Mesendoderm (in vitro differentiated cells): ENCODE data around the gene TUBGCP6.

Experiments
- DNase-seq: peaks from one replicate; pipeline ENCODE4 v3.0.0; 2013
- H2AK5ac ChIP-seq: 2 replicates; pipeline ENCODE4 v1.6.1; 2013; ENCODE audit warnings: low read length, inconsistent platforms
- H2BK120ac ChIP-seq: 2 replicates; pipeline ENCODE4 v1.6.1; 2013; ENCODE audit warnings: low read depth, mild to moderate bottlenecking, low read length, moderate library complexity, mixed read lengths
- H2BK15ac ChIP-seq: replicated peaks from 2 replicates; pipeline ENCODE4 v1.6.1; 2013; ENCODE audit warnings: low read depth, mild to moderate bottlenecking, moderate library complexity
- H2BK5ac ChIP-seq: 2 replicates; pipeline ENCODE4 v1.6.1; 2013; ENCODE audit warnings: low read length, inconsistent platforms
- H3K18ac ChIP-seq: 2 replicates; pipeline ENCODE4 v1.6.1; 2013; ENCODE audit warnings: mild to moderate bottlenecking, low read length, mixed read lengths
- H3K23ac ChIP-seq: one replicate; pipeline ENCODE4 v1.6.1; 2013; ENCODE audit warnings: low read length
- H3K27ac ChIP-seq: 2 replicates; pipeline ENCODE4 v1.5.1; 2013; ENCODE audit warnings: low read depth, mild to moderate bottlenecking, inconsistent platforms, low read length, moderate library complexity
- H3K27me3 ChIP-seq: 2 replicates; pipeline ENCODE4 v1.6.1; 2013; ENCODE audit warnings: low read length, control low read depth, mild to moderate bottlenecking, inconsistent platforms; ENCODE audit not compliant: insufficient read depth, poor library complexity
- H3K36me3 ChIP-seq: 2 replicates; pipeline ENCODE4 v1.6.1; 2013; ENCODE audit warnings: low read length, inconsistent platforms; ENCODE audit not compliant: control insufficient read depth, insufficient read depth
- H3K4ac ChIP-seq: one replicate; pipeline ENCODE4 v1.6.1; 2013; ENCODE audit warnings: low read depth, mild to moderate bottlenecking, low read length, moderate library complexity
- H3K4me1 ChIP-seq: 2 replicates; pipeline ENCODE4 v1.6.1; 2013; ENCODE audit warnings: low read depth, low read length, inconsistent platforms; ENCODE audit not compliant: control insufficient read depth
- H3K4me2 ChIP-seq: 2 replicates; pipeline ENCODE4 v1.6.1; 2013; ENCODE audit warnings: low read length
- H3K4me3 ChIP-seq: 2 replicates; pipeline ENCODE4 v1.5.1; 2013; ENCODE audit warnings: mild to moderate bottlenecking, low read length
- H3K56ac ChIP-seq: one replicate; pipeline ENCODE4 v1.6.1; 2013; ENCODE audit warnings: low read length
- H3K79me1 ChIP-seq: 2 replicates; pipeline ENCODE4 v1.6.1; 2013; ENCODE audit warnings: low read length, inconsistent platforms
- H3K79me2 ChIP-seq: 2 replicates; pipeline ENCODE4 v1.6.1; 2013; ENCODE audit warnings: mild to moderate bottlenecking, low read length; ENCODE audit not compliant: control insufficient read depth, insufficient read depth
- H3K9ac ChIP-seq: 2 replicates; pipeline ENCODE4 v1.6.1; 2013; ENCODE audit warnings: low read length, inconsistent platforms
- H4K5ac ChIP-seq: one replicate; pipeline ENCODE4 v1.6.1; 2013; ENCODE audit warnings: low read length
- H4K8ac ChIP-seq: one replicate; pipeline ENCODE4 v1.6.1; 2013; ENCODE audit warnings: low read depth, mild to moderate bottlenecking, control low read depth, low read length, moderate library complexity
- WGBS: extraction: QIAGEN DNeasy Blood & Tissue Kit; methylation state at CpG from one replicate; pipeline ENCODE4 v1.1.7; 2013; ENCODE audit warnings: low lambda C conversion rate, missing lambda C conversion rate; ENCODE audit not compliant: insufficient coverage; ENCODE audit errors: extremely low coverage; 5-methylcytosine and 5-hydroxymethylcytosine counted together

Gene TUBGCP6

GRCh38 chr22:50228366-50228765 is 16.5 kb downstream of the TUBGCP6 start:
- Histone ChIP-seq H3K27me3 (no peaks in the 10 kb centered on the region), H3K27ac (no peak overlapping the region), H2AK5ac (no peak overlapping the region), H2BK5ac (no peak overlapping the region), H3K79me1 (no peaks in the 10 kb centered on the region), H3K4me1 (no peaks in the 10 kb centered on the region), H3K4me2 (no peak overlapping the region), H4K8ac (no peak overlapping the region), H3K79me2 (no peaks in the 10 kb centered on the region), H2BK120ac (no peak overlapping the region), H3K4ac (no peak overlapping the region), H3K9ac (no peak overlapping the region), H4K5ac (no peak overlapping the region), H2BK15ac (no peak overlapping the region), H3K36me3 (no peaks in the 10 kb centered on the region), H3K18ac (no peak overlapping the region), H3K23ac (no peak overlapping the region), H3K56ac (no peak overlapping the region), H3K4me3 (no peak overlapping the region)
- DNase-seq, result no peak
- WGBS, result no CpG with 5 or more reads among the region's 9 CpGs

DNA sequence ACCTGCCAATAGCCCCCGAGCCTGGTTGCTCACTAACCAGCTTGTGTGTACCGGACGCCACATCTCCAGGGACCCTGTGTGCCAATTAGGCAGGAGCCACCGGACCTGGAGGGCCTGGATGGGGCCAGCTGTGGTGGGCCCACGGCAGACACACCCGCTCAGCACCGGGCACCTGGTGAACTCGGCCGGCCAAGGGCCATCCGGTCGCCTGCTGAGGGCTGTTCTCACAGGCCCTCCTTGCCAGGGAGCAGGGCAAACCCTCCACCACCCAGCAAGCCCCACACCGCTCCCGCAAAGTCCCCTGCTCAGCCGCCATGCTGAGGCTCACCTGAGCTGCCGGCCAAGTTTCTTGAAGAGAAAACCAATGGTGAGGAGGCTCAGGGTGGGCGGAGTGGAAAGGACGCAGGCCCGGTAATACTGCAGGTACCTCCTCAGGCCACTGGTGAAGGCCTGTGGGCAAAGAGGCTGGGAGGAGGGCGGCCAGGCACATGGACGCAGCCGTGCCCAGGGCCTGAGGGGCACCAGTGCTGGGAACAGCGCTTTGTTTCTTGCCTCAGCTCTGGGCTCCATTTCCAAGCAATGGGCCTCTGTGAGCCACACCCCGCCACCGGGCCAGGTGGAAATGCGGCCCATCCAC is 17.1 kb downstream of the TUBGCP6 start:
- Histone ChIP-seq H3K4me3 (no peak overlapping the region), H3K4me2 (no peak overlapping the region), H3K4me1 (no peaks in the 10 kb centered on the region), H3K79me1 (no peaks in the 10 kb centered on the region), H3K4ac (no peak overlapping the region), H2BK5ac (no peak overlapping the region), H3K79me2 (no peaks in the 10 kb centered on the region), H3K18ac (no peak overlapping the region), H3K56ac (no peak overlapping the region), H2BK120ac (no peak overlapping the region), H4K5ac (no peak overlapping the region), H4K8ac (no peak overlapping the region), H2BK15ac (no peak overlapping the region), H3K36me3 (no peaks in the 10 kb centered on the region), H3K27ac (no peak overlapping the region), H3K23ac (no peak overlapping the region), H3K27me3 (no peaks in the 10 kb centered on the region), H3K9ac (no peak overlapping the region), H2AK5ac (no peak overlapping the region)
- DNase-seq, result no peak
- no CpG with 5 or more reads among the region's 25 CpGs for WGBS

- Histone ChIP-seq H4K5ac (no peak overlapping the region), H3K27me3 (no peaks in the 10 kb centered on the region), H3K79me1 (no peaks in the 10 kb centered on the region), H3K27ac (no peak overlapping the region), H3K56ac (no peak overlapping the region), H3K4me3 (no peak overlapping the region), H3K36me3 (no peaks in the 10 kb centered on the region), H3K4ac (no peak overlapping the region), H3K79me2 (no peaks in the 10 kb centered on the region), H2AK5ac (no peak overlapping the region), H3K23ac (no peak overlapping the region), H3K18ac (no peak overlapping the region), H2BK120ac (no peak overlapping the region), H3K4me2 (no peak overlapping the region), H3K4me1 (no peaks in the 10 kb centered on the region), H3K9ac (no peak overlapping the region), H2BK15ac (no peak overlapping the region), H4K8ac (no peak overlapping the region), H2BK5ac (no peak overlapping the region)
- no peak for DNase-seq
- no CpG with 5 or more reads among the region's 18 CpGs for WGBS
These were observed 18.0 kb downstream of the TUBGCP6 start for GRCh38 chr22:50226875-50227165.

DNA sequence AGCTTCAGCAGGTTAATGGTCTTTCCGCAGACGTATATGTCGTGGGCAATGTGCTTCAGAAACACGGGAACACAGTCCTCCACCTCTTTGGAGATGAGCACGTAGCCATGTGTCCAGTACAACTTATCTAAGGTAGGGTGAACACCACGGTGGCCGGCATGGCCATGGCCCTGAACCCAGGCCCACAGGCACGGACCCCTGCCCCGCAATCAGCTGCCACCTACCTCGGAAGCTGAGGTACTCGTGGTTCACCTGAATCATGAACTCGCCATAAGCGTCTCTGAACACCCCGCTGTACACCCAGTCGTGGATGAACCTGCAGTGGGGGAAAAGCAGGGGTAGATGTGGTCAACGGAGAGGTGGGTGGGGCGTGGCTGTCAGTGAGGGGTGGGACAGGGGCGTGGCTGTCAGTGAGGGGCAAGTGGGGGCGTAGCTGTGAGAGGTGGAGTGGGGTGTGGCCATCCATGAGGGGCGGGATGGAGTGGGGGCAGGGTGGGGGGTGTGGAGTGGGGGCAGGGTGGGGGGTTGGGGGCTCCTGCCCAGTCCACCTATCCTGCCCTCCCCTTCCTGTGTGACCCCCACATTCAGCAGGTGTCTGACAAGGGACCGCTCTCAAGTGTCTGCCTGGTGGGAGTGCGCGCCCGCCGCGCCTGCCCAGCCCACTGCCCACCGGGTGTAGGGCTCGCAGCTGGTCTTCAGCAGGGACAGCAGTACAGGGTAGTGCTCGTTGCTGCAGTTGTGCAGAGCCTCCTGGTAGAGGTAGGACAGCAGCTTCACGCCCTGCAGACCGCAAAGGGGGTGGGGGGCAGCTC is 18.6 kb downstream of the TUBGCP6 start:
- Histone ChIP-seq H2BK15ac (no peak overlapping the region), H3K79me2 (no peaks in the 10 kb centered on the region), H3K18ac (no peak overlapping the region), H3K4me2 (no peak overlapping the region), H3K27ac (no peak overlapping the region), H4K8ac (no peak overlapping the region), H3K79me1 (no peaks in the 10 kb centered on the region), H4K5ac (no peak overlapping the region), H2BK5ac (no peak overlapping the region), H3K4me3 (no peak overlapping the region), H3K36me3 (no peaks in the 10 kb centered on the region), H3K27me3 (no peaks in the 10 kb centered on the region), H3K23ac (no peak overlapping the region), H3K4me1 (no peaks in the 10 kb centered on the region), H3K56ac (no peak overlapping the region), H3K9ac (no peak overlapping the region), H2AK5ac (no peak overlapping the region), H2BK120ac (no peak overlapping the region), H3K4ac (no peak overlapping the region)
- no CpG with 5 or more reads among the region's 31 CpGs for WGBS
- DNase-seq, result no peak

DNA sequence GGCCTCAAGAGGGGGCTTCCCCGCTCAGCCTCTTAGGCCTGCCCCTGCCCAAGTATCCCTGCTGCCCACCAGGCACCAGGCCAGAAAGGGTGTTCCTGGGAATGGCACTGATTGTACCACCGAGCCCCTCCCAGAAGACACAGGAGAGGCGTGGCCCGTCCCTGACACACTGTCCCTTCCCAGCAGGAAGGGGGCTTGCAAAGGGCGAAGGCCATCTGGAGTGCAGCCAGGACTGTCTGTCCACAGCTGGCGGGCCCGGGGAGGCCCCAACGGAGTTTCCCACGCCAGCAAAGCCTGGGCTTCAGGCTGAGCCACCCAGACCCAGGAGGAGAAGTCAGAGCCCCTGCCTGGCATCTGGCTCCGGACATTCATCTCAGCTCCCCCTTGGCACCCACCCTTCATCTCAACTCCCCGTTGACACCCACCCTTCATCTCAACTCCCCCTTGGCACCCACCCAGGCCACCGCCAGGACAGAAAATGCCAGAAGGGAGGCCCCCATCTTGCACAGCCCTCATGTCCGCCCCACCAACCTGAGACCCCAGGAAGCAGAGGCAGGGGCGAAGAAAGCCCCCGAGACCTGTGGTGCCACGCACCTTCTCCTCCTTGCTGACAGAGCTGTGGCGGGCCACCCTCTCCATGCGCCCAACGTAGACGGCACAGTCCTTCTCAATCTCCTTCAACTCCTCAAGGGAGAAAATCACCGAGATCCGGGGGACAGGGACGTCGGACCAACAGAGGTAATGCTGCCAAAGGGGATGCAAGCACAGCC is 19.4 kb downstream of the TUBGCP6 start:
- WGBS, result no CpG with 5 or more reads among the region's 24 CpGs

More for the DNA sequence above, 19.4 kb downstream of the TUBGCP6 start:
- H3K36me3 ChIP-seq, result no peaks in the 10 kb centered on the region
- H2BK5ac ChIP-seq, result no peak overlapping the region
- H3K79me2 ChIP-seq, result no peaks in the 10 kb centered on the region
- no peak overlapping the region for H4K5ac ChIP-seq
- no peak overlapping the region for H3K9ac ChIP-seq
- H2BK120ac ChIP-seq, result no peak overlapping the region
- H4K8ac ChIP-seq, result no peak overlapping the region
- no peak overlapping the region for H3K56ac ChIP-seq
- no peak overlapping the region for H3K4me3 ChIP-seq
- no peak overlapping the region for H3K27ac ChIP-seq
- H3K18ac ChIP-seq, result no peak overlapping the region
- no peak overlapping the region for H2AK5ac ChIP-seq
- H3K4me2 ChIP-seq, result no peak overlapping the region
- H3K4ac ChIP-seq, result no peak overlapping the region
- H3K4me1 ChIP-seq, result no peaks in the 10 kb centered on the region
- H2BK15ac ChIP-seq, result no peak overlapping the region
- no peak overlapping the region for H3K23ac ChIP-seq
- H3K79me1 ChIP-seq, result no peaks in the 10 kb centered on the region
- no peaks in the 10 kb centered on the region for H3K27me3 ChIP-seq
- no peak for DNase-seq
